SH-SY5Y (cell line): ENCODE measurements around the gene MEIS3.

Experiments used
- GATA2 ChIP-seq: IDR thresholded peaks from 2 replicates; pipeline ENCODE4 v1.6.1; 2011; ENCODE audit warnings: mild to moderate bottlenecking, low read depth, low read length
- GATA3 ChIP-seq: IDR thresholded peaks from 2 replicates; pipeline ENCODE4 v1.6.1; 2011; ENCODE audit warnings: low read depth, mild to moderate bottlenecking, low read length, moderate library complexity

DNA sequence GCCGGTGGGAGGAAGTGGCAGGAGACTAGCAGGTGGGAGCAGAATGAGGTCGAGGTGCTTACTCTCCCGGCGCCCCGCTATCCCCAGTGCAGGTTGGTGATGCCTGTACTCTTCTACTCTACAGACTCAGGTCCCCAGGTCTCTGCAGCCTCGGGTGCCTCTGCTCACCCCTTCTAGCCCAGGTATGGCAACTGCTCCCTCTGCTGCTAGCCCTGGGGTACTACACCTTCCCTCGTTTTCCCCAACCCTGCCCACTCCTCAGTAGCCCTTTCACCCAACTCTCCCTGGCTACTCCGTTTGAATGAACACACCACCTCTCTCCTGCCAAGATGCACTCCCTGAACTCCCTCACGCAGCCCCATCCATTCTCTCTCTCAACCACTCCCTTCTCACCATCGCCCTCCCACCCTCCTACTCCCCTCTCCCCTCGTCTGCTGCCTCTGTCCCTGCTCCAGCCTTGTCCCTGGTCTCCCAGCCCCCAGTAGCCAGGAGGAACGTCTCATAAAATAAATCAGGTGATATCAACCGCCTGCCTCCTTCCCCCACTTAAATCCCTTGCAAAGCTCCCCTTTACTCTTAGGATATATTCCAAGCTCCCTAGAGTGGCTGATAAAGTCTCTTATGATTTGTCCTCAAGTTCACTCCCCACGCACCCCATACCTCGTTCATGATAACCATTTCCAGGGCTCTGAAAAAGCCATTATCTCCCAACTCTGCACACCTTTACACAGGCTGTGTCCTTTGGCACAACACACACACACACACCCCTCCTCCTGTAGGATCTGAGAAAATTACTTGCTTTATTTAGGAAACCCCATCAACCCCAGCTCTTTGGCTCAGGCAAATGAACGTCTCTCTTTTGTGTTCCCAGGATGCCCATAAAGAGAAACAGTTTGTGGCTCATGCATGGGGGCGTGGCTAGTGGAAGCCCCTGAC is 8.2 kb upstream of the MEIS3 start:
- TF ChIP-seq GATA2: no peak
- TF ChIP-seq GATA3: no peak
